HCT116 (cell line): ENCODE measurements around the gene GPATCH2L. TPM values are rescaled to one million over a fixed set of nuclear protein-coding genes. Genes with fewer than 3 reads are reported as not detected.

Source experiments
- ATAC-seq: fragments of 200-7000 bp; cut with Tn5 transposase; 2 replicates; pipeline ENCODE4 v1.9.1; 2020; ENCODE audit warnings: mild to moderate bottlenecking, moderate library complexity
- BruUV-seq: library from RNA; stranded (reverse); fragments of 400-500 nt; replicated peaks from 2 replicates; lab custom pipeline; 2021; lab: Mats Ljungman, UMichigan
- CTCF ChIA-PET: fragments of 300-600 bp; sonication (Branson Sonifier 250); formaldehyde crosslinking; loops from one replicate; lab custom pipeline; 2021; ENCODE audit warnings: antibody characterized with exemption; lab: Charles Lee
- POLR2A ChIA-PET: fragments of 300-600, 350-600 bp; sonication (Branson Sonifier 250); formaldehyde crosslinking; loops from one replicate; lab custom pipeline; 2021; ENCODE audit warnings: antibody characterized with exemption; lab: Charles Lee
- RAD21 ChIA-PET, 2 experiments: fragments of 300-600 bp; sonication (Branson Sonifier 250); formaldehyde crosslinking; loops; one replicate each; lab custom pipeline; 2023; ENCODE audit warnings: low total read pairs in 2 of 2; ENCODE audit not compliant: uncharacterized antibody in 2 of 2, unreplicated experiment in 2 of 2, low non-redundant PET in 1 of 2; lab: Charles Lee
- DNase-seq: peaks from one replicate; pipeline ENCODE4 v3.0.0-alpha.2; 2010; ENCODE audit warnings: low read depth, low spot score
- H2AFZ ChIP-seq: fragments of 200-600 bp; shearing (Covaris generic), sonication (generic); 2 replicates; pipeline ENCODE4 v1.6.1; 2017; ENCODE audit warnings: low read depth, mixed run types, mixed read lengths, antibody characterized with exemption, low read length; ENCODE audit not compliant: poor library complexity, severe bottlenecking
- H3K27ac ChIP-seq: 2 replicates; pipeline ENCODE4 v1.5.1; 2012; ENCODE audit warnings: low read depth, low read length
- H3K27me3 ChIP-seq: fragments of 200-600 bp; sonication (generic); 2 replicates; pipeline ENCODE4 v1.6.1; 2016; ENCODE audit warnings: mixed run types, low read length, mixed read lengths; ENCODE audit not compliant: insufficient read depth
- H3K36me3 ChIP-seq, 2 experiments: fragments of 200-500 bp in 1 of 2; fragments of 200-600 bp in 1 of 2; sonication (Bioruptor generic) in 1 of 2; sonication (generic) in 1 of 2; 2 replicates each; pipeline versions ENCODE4 v1.5.1 to v1.6.1; 2014 to 2016; ENCODE audit warnings: low read length in 2 of 2, inconsistent platforms in 1 of 2, mixed read lengths in 1 of 2, mixed run types in 1 of 2; ENCODE audit not compliant: insufficient read depth in 2 of 2, control insufficient read depth in 1 of 2
- H3K4me1 ChIP-seq, 2 experiments: fragments of 200-600 bp in 1 of 2; sonication (generic) in 1 of 2; 2 replicates each; pipeline versions ENCODE4 v1.5.1 to v1.6.1; 2012 to 2017; ENCODE audit warnings: low read length in 2 of 2, inconsistent platforms in 1 of 2, mild to moderate bottlenecking in 1 of 2, mixed read lengths in 1 of 2, mixed run types in 1 of 2, moderate library complexity in 1 of 2; ENCODE audit not compliant: insufficient read depth in 2 of 2, control insufficient read depth in 1 of 2
- H3K4me2 ChIP-seq: fragments of 200-600 bp; sonication (generic); 2 replicates; pipeline ENCODE4 v1.6.1; 2017; ENCODE audit warnings: mixed run types, low read length, mixed read lengths
- H3K4me3 ChIP-seq, 2 experiments: fragments of 200-600 bp in 1 of 2; sonication (generic) in 1 of 2; replicated peaks in 1 of 2; 2 replicates each; pipeline ENCODE4 v1.5.1; 2011 to 2016; ENCODE audit warnings: low read length in 2 of 2, control low read depth in 1 of 2, low read depth in 1 of 2, mild to moderate bottlenecking in 1 of 2, mixed read lengths in 1 of 2, mixed run types in 1 of 2
- H3K79me2 ChIP-seq: fragments of 200-600 bp; sonication (generic); 2 replicates; pipeline ENCODE4 v1.6.1; 2017; ENCODE audit warnings: mild to moderate bottlenecking, mixed run types, low read length, moderate library complexity, mixed read lengths; ENCODE audit not compliant: insufficient read depth
- H3K9ac ChIP-seq: fragments of 200-600 bp; sonication (generic); 2 replicates; pipeline ENCODE4 v1.6.1; 2016; ENCODE audit warnings: low read length, mixed read lengths
- H3K9me2 ChIP-seq: fragments of 200-600 bp; sonication (generic), shearing (Covaris generic); 2 replicates; pipeline ENCODE4 v1.6.1; 2017; ENCODE audit warnings: mixed run types, mild to moderate bottlenecking, moderate library complexity; ENCODE audit not compliant: insufficient read depth
- H3K9me3 ChIP-seq, 2 experiments: fragments of 200-500 bp in 1 of 2; fragments of 200-600 bp in 1 of 2; sonication (Bioruptor generic) in 1 of 2; sonication (generic) in 1 of 2; 2 replicates each; pipeline ENCODE4 v1.6.1; 2014 to 2017; ENCODE audit warnings: low read length in 2 of 2, mixed read lengths in 2 of 2, inconsistent platforms in 1 of 2, low read depth in 1 of 2, mild to moderate bottlenecking in 1 of 2, mixed run types in 1 of 2, moderate library complexity in 1 of 2; ENCODE audit not compliant: control insufficient read depth in 1 of 2, insufficient read depth in 1 of 2
- H4K20me1 ChIP-seq: fragments of 200-600 bp; sonication (generic), shearing (Covaris generic); 2 replicates; pipeline ENCODE4 v1.6.1; 2017; ENCODE audit warnings: mixed run types, mild to moderate bottlenecking, moderate library complexity; ENCODE audit not compliant: insufficient read depth
- EGR1 ChIP-seq: IDR thresholded peaks from 2 replicates; pipeline ENCODE4 v1.6.1; 2012; ENCODE audit warnings: low read depth
- ELF1 ChIP-seq: IDR thresholded peaks from 2 replicates; pipeline ENCODE4 v1.6.1; 2012; ENCODE audit warnings: low read depth, borderline replicate concordance
- POLR2A ChIP-seq: IDR thresholded peaks from 2 replicates; pipeline ENCODE4 v1.7.0; 2011; ENCODE audit warnings: borderline replicate concordance; ENCODE audit not compliant: insufficient read depth, insufficient read length; ENCODE audit errors: extremely low read depth
- POLR2AphosphoS5 ChIP-seq: IDR thresholded peaks from 2 replicates; pipeline ENCODE4 v1.6.1; 2011; ENCODE audit warnings: mild to moderate bottlenecking, low read depth, low read length, moderate library complexity
- YY1 ChIP-seq: IDR thresholded peaks from 2 replicates; pipeline ENCODE4 v1.6.1; 2011; ENCODE audit warnings: low read length, low read depth, moderate library complexity, mild to moderate bottlenecking; ENCODE audit not compliant: insufficient replicate concordance; ENCODE audit errors: extremely low read depth
- intact Hi-C: fragments of 100-400 bp; cut with micrococcal nuclease; formaldehyde crosslinking; loops from 2 replicates; pipeline ENCODE4 v1.10.0; 2022
- total RNA-seq: library from RNA; stranded (reverse); gene quantifications from one replicate; pipeline ENCODE4 v1.2.1, GENCODE V29; 2021; ENCODE audit not compliant: unreplicated experiment
- TF ChIP-seq, protein P1 (sequence below), 3 experiments: fragments of 200-600 bp in 1 of 3; sonication (generic) in 1 of 3; IDR thresholded peaks in 2 of 3; conservative IDR thresholded peaks in 1 of 3; 2 replicates each; pipeline ENCODE4 v1.5.1; 2012 to 2017; ENCODE audit warnings: low read depth in 2 of 3, low read length in 2 of 3, antibody characterized with exemption in 1 of 3, borderline replicate concordance in 1 of 3, control low read depth in 1 of 3, mild to moderate bottlenecking in 1 of 3, mixed read lengths in 1 of 3, mixed run types in 1 of 3, moderate library complexity in 1 of 3; ENCODE audit not compliant: insufficient read depth in 1 of 3

GPATCH2L gene
- total RNA-seq, 1 experiment from 2014 or later: 49.2 TPM

DNA sequence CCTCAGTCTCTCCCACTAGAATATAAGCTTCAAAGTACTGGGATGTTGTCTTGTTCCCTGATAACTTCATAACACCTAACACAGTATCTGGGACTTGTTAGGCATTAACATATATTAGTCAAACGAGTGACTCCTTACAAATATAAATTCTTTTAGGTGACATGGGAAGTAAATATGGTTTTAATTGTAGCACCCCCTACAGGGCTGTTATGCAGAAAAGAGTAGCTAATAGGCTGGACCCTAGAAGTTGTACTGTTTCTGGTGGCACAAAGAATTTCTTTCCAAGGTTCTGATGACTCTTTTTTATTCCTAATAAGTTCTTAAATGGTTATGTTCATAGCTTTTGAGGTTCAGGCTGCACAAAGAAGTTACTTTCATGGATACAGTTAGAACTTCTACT, 29.8 kb downstream of the GPATCH2L start:
- intact Hi-C loops: no loop called here

DNA sequence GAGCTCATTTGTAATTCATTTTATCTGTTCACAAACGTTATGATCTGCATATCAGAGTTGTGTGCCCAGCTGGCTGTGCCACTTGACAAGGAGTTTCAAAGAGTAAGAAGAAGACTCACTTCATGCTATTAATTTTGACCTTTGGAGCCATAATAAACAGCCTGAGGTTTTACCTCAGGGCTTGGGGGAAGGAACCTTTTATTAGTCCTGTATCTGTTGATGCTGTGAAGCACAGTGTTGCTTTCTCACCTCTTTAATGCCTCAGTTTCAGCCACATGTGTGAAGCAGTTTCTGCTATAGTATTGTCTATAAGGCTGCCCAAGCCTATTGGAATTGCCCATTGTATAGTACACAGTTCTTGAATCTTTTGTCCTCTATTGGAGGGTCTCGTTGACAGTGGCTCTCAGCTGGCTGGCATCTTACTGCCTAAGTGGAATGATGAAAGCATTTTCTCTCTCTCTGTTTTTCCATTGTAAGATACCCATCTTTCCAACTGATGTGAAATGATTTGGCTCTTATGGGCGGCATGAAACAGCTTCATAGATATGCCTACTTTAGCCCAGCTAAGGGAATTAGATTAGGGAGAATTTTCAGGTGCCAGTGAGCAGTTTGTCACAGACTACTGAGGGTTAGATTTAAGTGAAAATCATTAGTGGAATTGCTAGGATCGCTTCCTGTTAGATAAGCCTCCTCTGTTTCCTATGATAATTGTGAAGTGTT, 34.7 kb downstream of the GPATCH2L start:
- CTCF ChIA-PET: no interaction called here

More for the DNA sequence above, 29.8 kb downstream of the GPATCH2L start:
- POLR2A ChIA-PET: no interaction called here
- no peaks in the 10 kb centered on the region for H3K9me2 ChIP-seq
- peaks cover 13 to 30% of the 10 kb centered on the region in 2 experiments; a peak in 3 of 4 replicates for H3K36me3 ChIP-seq
- H3K4me2 ChIP-seq: no peak overlapping the region
- ATAC-seq (peak; percentile 58), DNase-seq (no peak)
- no peaks in the 10 kb centered on the region for H3K4me1 ChIP-seq
- no peaks in the 10 kb centered on the region for H3K27me3 ChIP-seq
- RAD21 ChIA-PET: interaction anchor here in 1 of 2 experiments (0.7 kb wide), 1 partner anchor 125 kb away, joined by 3 read pairs; no protein-coding TSS in a partner anchor
- no peak overlapping the region for H3K9ac ChIP-seq
- H2AFZ ChIP-seq: no peak overlapping the region
- CTCF ChIA-PET: interaction anchor here (0.7 to 1.5 kb wide), 6 partner anchors 8 to 206 kb away, joined by 3 to 6 read pairs (median 4); no protein-coding TSS in a partner anchor
- no peaks in the 10 kb centered on the region for H4K20me1 ChIP-seq
- no peak overlapping the region for H3K27ac ChIP-seq
- H3K79me2 ChIP-seq: peaks cover 39% of the 10 kb centered on the region
- H3K9me3 ChIP-seq: no peaks in the 10 kb centered on the region
- H3K4me3 ChIP-seq: no peak overlapping the region
- no peak for TF ChIP-seq EGR1
- TF ChIP-seq, protein P1, sequence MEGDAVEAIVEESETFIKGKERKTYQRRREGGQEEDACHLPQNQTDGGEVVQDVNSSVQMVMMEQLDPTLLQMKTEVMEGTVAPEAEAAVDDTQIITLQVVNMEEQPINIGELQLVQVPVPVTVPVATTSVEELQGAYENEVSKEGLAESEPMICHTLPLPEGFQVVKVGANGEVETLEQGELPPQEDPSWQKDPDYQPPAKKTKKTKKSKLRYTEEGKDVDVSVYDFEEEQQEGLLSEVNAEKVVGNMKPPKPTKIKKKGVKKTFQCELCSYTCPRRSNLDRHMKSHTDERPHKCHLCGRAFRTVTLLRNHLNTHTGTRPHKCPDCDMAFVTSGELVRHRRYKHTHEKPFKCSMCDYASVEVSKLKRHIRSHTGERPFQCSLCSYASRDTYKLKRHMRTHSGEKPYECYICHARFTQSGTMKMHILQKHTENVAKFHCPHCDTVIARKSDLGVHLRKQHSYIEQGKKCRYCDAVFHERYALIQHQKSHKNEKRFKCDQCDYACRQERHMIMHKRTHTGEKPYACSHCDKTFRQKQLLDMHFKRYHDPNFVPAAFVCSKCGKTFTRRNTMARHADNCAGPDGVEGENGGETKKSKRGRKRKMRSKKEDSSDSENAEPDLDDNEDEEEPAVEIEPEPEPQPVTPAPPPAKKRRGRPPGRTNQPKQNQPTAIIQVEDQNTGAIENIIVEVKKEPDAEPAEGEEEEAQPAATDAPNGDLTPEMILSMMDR (IDR thresholded peaks at IDR 0.05 in 2 of 3, conservative IDR thresholded peaks at IDR 0.05 in 1 of 3; ENCODE audit: borderline replicate concordance in 1 of 3, insufficient read depth in 1 of 3, low read depth in 2 of 3, low read length in 2 of 3): peak in 2 of 3 experiments; percentile 42 to 55; a peak in 4 of 6 replicates
- BruUV-seq: no TSS peak

More for the DNA sequence above, 34.7 kb downstream of the GPATCH2L start:
- Histone ChIP-seq H4K20me1 (no peaks in the 10 kb centered on the region), H3K4me2 (no peak overlapping the region), H3K9me2 (no peaks in the 10 kb centered on the region), H3K9me3 (no peaks in the 10 kb centered on the region), H3K36me3 (peaks cover 3 to 10% of the 10 kb centered on the region in 2 experiments; a peak in 2 of 4 replicates), H3K27me3 (no peaks in the 10 kb centered on the region), H3K79me2 (peaks cover 61% of the 10 kb centered on the region), H3K9ac (no peak overlapping the region), H2AFZ (no peak overlapping the region), H3K4me3 (no peak overlapping the region), H3K4me1 (no peaks in the 10 kb centered on the region), H3K27ac (no peak overlapping the region)
- ChIA-PET RAD21 (interaction anchor here in 1 of 2 experiments (0.6 kb wide), 1 partner anchor 48 kb away, joined by 4 read pairs; no protein-coding TSS in a partner anchor), POLR2A (no interaction called here)
- TF ChIP-seq POLR2A (no peak), ELF1 (no peak), POLR2AphosphoS5 (no peak), YY1 (no peak)
- DNase-seq (no peak), ATAC-seq (no peak)
- BruUV-seq: no TSS peak
- intact Hi-C loops: no loop called here
